Measurements from ENCODE around the gene CXCL13.

DNA sequence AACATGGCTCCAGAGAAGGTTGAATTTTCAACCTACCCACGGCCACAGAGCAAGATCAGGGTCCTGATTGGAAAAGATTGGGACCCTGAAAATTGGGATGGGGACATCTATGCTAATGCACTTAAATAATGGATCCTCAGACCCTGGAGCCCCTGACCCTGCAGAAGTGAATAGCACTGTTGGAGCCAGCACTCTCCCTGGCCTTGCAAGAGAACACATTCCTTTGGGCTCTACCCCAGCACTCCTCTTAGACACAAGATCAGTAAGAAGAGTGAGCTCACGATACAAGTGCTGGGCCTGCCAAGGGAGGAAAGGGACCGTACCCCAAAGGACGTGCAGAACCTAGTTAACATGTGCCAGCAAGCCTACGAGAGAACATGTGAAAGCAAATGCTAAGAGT is 19.9 kb downstream of the CXCL13 start:
- TF ChIP-seq, protein P1, sequence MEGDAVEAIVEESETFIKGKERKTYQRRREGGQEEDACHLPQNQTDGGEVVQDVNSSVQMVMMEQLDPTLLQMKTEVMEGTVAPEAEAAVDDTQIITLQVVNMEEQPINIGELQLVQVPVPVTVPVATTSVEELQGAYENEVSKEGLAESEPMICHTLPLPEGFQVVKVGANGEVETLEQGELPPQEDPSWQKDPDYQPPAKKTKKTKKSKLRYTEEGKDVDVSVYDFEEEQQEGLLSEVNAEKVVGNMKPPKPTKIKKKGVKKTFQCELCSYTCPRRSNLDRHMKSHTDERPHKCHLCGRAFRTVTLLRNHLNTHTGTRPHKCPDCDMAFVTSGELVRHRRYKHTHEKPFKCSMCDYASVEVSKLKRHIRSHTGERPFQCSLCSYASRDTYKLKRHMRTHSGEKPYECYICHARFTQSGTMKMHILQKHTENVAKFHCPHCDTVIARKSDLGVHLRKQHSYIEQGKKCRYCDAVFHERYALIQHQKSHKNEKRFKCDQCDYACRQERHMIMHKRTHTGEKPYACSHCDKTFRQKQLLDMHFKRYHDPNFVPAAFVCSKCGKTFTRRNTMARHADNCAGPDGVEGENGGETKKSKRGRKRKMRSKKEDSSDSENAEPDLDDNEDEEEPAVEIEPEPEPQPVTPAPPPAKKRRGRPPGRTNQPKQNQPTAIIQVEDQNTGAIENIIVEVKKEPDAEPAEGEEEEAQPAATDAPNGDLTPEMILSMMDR (IDR thresholded peaks at IDR 0.05) = no peak
- no peak for TF ChIP-seq POLR2AphosphoS5 (IDR thresholded peaks at IDR 0.05)
- no peak for TF ChIP-seq POLR2A (IDR thresholded peaks at IDR 0.05)
